HG02763 (cell line): Measurements from ENCODE around the gene PPDPF.
"Not testable (repeated sequence)": the region's sequence is repeated elsewhere in the genome, so short reads cannot be mapped to it uniquely, and the experiment has no call there.

Experiments
- ATAC-seq: cut with Tn5 transposase; IDR thresholded peaks from one replicate; pipeline ENCODE4 v1.9.1; 2021; ENCODE audit warnings: mild to moderate bottlenecking, moderate library complexity; ENCODE audit not compliant: unreplicated experiment

The PPDPF gene, protein sequence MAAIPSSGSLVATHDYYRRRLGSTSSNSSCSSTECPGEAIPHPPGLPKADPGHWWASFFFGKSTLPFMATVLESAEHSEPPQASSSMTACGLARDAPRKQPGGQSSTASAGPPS

DNA sequence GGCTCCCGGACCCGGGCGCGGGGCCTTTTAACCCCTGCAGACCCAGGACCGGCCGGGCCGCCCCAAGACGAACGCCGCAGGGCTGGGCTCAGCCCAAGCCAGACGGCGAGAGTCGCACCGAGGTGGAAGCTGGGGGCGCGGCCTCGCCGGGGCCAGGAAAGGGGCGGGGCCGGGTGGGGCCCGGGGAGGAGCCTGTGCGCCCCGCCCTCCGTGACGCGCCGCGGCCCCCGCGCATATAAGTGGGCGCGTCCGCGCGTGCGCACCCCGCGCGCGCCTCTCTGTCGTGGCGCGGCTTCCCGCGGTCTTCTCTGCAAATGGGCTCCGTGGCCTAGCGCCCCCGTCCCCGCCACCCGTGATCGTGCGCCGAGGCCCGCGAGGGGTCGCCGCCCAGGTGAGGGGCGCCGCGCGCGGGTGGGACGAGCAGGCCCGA lies at the start of gene PPDPF:
Gene PPDPF, plus strand, starts transcription at position 262 of the 430 bp plus-strand sequence. CDS start 544 bp downstream, outside the sequence.
- peak; percentile 74 for ATAC-seq

DNA sequence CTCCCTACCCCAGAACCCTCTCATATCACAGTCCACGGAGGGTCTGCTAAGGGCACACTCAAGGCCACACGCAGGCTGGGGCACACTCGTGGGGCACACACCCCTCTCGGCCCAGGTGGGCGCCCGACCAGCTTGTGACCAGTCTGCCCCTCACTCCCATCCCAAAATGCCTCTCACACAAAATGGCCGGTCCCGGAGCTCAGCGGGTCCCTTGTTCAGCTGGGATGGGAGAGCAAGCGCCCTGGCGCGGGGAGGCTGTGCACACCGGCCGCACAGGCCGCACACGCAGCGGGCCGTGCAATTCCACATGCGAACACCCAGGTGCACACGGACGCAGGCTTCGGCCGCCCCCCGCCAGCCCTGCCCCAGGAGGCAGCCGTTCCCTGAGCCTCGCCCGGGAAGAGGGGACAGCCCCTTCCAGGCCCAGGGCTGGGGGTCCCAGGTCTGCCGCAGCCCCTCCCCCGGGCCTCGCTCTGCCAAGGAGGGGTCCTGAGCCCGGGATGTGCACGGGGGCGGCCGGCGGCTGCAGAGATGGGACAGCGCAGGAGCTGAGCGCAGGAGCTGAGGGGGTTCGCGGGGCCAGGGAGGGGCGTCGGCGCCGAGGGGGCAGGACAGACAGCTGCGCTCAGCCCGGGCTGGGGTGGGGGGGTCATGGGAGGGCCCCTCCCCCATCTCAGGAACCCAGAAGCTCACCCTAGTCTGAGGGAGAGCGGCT lies 49.4 kb upstream of the PPDPF start:
- no peak for ATAC-seq

DNA sequence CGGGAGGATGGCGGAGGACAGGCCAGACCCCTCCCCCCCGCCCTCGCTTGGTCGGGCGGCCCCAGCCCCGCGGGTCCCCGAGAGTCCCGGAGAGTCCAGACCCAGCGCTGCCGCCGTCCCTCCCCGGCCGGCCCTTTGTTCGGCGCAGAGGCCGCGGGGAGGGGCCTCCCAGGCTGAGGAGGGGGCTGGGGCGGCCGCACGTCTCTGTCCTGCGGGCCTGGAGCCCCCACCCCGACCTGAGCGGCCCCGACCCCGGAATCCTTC lies 48.9 kb upstream of the PPDPF start:
- no peak for ATAC-seq

DNA sequence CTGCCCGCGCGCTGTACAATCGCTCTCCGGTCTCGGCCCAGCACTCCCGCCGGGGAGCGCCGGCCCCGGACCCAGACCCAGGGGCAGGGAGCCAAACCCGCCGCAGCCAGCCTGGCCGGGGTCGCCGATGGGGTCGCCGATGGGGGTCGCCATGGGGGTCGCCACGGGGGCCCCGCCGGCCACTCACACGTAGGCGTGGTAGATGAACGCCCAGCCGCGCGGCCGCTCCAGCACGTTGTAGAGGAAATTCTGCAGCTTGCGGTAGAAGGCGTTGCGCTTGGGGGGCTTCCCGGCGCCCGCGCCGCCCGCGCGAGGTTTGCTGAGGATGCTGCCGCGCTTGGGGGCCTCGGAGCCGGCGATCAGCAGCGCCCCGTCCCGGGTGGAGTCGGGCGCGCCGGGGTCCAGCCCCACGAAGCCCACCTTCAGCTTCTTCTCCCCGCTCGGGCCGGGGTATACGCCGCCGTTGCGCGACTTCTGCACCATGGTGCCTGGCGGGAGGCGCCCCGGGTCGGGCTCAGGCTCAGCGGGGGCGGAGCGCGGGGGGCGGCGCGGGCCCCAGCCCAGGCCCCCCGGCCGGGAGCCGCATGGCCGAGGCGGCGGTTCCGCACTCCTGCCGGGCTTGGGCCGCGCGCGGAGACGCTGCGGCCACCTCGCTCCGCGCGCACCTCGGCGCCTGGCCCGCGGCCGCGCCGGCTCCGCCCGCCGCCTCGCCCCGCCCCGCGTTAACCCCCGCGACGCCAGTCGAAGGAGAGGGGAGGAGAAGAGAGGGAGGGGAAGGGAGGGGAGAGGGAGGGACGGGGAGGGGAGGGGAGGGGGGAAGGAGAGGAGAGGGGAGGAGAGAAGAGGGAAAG lies 48.4 kb upstream of the PPDPF start, which contains the start of gene KCNQ2:
Gene KCNQ2, minus strand, starts transcription at position 675 of the 851 bp plus-strand sequence. Its CDS starts 192 bp downstream, at position 483.
- no peak for ATAC-seq

DNA sequence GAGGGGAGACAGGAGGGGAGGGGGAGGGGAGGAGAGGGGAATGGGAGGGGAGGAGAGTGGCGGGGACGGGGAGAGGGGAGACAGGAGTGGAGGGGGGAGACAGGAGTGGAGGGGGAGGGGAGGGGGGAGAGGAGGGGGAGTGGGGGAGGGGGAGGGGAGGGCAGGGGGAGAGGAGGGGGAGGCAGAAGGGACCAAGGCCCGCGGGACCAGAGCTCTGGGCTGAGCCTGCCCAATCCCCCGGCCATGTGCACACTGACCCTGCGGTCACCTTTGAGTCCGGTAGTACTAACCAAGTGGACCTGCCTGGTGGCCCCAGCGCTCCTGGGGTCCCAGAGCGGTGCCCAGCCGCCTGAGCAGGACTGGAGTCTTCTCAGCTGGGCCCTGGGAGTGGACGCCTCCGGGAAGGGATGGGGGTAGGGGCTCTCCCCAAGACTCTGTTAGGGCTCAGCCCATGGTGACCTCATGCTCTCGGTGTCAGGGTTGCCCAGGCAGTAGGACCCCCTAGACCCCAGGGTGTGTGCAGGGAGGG lies 47.6 kb upstream of the PPDPF start:
- no peak for ATAC-seq

DNA sequence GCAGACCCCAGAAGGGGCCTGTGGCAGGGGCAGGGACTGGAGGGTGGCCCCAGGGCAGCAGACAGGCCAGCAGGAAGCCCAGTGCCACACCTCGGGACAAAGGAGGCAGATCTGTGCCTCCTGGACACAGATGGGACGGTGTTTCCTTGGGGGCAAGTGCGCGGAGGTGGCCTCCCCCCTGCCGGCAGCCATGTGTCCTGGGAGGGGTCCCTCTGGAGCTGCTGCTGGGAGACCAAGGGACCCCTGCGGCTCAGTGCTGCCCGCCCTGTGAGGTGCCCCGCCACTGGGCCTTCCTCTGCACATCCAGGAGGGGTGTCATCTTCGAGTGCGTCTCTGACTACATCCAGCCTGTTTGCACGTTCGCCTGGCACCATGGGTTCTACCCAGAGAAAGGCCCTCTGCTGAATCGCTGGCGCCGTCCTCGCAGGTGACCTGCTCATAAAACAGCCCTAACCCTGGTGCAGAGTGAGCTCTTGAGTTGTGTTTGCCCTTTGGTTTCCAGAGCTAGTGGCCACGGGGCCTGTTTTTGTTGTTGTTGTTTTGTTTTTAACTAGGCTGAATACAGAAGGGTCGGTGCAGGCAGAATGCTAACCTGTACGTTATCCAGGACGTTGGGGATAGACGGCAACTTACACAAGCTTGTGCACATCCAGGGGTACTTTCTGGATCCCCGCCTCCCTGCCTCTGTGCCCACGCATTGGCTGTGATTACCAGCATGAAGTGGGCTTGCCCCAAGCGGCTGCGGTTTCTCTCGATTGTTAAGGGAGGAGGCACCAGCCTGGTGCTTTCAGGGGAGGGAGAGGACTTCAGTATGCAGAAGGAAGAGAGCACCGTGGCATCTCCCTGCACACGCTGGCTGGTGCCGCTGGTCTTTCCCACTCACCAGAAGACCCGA lies 46.8 kb upstream of the PPDPF start:
- no peak for ATAC-seq

DNA sequence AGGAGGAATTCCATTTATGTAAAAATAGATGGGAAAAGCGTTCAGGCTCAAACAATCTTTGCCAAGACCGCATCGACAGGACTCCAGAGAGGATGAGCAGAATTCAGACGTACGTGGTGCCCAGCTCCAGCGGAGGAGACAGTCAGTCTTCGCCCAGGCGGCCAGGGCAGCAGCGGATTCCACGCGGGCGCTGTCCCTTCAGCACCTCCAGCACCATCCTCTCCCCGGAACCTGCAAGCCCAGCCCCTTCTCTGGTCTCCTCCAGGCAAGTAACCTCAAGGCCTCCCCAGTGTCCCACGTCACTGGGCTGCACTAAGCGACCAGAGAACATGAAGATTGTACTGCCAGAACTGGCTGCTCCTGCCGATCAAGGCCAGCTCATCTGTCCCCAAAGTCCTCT lies 45.4 kb upstream of the PPDPF start:
- no peak for ATAC-seq

DNA sequence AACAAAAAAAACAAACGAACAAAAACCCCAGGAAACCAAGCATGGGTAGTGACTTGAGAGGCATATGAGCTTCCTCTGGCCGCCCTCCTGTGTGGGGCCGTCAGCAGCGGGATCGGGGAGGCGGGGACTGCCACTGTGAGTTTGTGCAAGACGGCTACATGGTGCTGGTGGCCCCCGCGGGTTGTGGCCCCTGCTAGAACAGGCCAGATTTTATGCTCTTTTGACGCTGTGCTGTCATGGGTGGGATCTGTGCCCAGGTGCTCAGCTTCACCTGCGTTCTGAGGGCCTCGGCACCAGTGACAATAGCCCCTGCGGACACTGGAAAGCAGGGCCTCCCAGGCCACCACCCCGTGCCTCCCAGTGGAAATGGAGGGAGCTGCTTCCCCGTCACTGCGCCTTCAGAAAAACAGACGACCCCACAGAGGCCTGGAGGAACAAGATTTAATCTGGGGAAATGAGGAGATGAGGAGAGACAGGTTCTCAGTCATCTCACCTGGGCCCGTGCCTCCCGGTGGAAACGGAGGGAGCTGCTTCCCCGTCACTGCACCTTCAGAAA lies 43.4 kb upstream of the PPDPF start:
- ATAC-seq: no peak

DNA sequence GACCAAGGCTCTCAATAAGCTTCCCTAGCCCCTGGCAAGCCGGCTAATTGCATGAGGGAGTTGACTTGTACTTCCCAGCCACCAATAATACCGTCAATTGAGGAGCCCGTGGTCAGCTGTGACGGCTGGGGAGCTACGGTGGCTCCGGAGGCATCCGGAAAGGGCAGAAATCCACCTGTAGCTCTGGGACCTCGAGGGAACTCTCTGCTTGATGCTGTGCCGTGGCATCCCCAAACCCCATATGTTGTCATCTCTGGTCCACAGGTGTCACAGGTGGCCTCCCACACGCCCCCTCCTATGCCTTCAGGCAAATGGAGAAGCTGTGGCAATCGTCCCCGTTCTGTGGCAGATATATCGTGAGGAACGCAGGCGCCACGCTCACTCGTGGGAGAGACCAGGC lies 42.6 kb upstream of the PPDPF start:
- ATAC-seq: no peak

DNA sequence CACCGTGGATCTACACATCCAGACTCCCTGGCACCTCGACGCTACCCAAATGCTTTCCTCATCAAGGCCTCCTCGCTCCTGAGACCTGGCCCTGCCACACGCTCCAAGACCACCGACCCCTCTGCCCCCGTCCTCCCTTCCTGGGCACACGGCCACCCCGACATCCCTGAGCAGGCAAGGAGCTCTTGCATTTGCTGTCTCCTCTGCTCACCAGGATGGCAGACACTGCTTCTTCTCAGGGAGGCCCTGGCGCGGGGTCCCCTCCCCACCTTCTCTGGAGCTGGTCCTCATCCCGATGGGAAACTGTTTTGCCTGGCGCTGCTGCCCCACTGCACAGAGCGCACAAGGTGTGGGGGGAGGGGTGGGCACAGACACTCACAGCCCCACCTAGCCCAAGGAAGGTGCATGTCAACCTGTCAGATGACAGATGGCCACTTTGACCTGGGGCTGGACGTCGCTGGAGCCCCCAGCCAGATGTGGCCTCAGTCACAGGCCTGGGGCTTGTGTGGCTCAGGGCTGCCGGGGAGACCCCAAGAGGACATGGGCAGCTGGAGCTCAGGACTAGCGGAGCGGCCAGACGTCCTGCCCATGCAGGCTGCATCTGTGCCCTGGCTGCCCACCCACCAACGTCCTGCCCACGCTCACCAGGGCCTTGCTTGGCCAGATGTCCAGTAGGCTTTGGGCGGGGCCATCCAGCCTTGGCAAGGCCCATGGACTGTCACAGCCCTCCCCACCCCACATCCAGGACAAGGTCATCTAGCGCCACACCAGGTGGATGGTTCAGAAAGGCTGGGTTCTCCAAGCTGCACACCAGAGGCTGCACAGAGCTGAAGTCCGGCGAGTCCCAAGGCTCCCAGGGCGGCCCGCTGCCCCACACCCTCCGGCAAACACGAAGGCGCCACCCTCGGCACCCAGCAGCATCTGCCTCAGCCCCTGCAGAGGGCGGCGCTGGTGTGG lies 41.9 kb upstream of the PPDPF start:
- no peak for ATAC-seq

DNA sequence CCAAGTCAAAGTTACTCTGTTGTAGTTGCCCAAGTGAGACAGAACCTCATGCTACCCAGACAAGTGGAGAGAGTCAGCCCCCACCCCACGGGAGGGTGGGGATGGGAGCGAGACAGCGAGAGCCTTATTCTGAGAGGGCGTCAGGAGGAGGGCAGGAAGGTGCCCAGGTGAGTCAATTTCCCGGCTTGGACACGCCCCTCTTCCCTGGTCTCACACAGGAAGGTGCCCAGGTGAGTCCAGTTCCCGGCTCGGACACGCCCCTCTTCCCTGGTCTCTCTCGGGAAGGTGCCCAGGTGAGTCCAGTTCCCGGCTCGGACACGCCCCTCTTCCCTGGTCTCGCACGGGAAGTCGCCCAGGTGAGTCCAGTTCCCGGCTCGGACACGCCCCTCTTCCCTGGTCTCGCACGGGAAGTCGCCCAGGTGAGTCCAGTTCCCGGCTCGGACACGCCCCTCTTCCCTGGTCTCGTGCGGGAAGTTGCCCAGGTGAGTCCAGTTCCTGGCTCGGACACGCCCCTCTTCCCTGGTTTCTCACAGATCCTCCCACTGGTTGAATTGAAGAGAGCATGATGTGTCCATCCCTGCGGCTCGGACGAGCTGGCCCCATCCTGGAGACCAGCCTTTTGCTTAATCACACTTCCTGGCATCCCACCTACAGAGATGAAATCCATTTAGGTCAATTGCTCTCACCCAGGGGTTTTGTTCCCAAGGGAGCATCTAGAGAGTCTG lies 40.7 kb upstream of the PPDPF start:
- not testable (repeated sequence) for ATAC-seq

DNA sequence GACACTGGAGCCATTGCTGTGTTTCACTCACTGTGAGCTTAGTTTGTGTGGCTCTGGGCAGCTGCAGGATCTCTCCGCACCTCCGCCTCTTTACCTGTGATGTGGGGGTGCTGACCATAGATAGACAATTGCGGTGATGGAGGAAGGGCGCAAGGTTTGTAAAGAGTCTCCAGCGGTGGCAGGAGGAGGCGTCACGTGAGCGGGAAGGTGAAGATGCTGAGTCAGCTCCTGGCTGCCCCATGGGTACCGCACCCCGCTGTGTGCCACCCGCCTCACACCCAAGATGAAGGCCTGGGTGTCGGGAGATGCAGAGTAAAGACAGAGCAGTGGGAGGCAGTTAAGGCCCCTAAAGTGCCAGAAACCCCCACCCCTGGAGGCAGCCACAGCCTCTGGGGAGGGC lies 39.1 kb upstream of the PPDPF start:
- ATAC-seq: no peak

DNA sequence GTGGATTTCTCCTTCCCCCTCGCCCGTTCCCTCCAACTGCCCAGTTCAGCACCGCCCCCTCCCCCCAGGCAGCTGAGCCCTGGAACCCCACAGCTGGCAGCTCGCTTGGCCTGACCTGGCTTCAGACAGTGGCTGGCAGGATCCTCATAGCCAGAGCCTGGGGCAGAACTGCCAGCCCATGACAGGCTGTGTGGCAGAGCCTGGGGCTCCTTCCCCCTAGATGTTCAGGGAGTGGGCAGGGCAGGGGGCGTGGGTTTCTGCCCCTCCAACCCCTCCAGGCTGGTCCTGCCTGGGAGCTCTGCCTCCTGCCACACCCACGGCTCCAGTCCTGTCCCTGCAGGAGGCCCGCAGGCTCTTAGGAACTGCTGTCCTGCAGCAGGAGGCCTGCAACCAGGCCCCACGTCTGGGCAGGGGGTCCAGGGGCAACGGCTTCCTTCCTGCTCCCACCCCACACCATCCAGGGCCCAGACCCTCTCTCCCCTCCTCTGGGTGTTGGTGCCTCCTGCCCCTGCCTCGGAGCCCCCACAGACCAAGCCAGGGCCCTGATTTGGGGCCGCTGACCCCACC lies 38.5 kb upstream of the PPDPF start:
- no peak for ATAC-seq

DNA sequence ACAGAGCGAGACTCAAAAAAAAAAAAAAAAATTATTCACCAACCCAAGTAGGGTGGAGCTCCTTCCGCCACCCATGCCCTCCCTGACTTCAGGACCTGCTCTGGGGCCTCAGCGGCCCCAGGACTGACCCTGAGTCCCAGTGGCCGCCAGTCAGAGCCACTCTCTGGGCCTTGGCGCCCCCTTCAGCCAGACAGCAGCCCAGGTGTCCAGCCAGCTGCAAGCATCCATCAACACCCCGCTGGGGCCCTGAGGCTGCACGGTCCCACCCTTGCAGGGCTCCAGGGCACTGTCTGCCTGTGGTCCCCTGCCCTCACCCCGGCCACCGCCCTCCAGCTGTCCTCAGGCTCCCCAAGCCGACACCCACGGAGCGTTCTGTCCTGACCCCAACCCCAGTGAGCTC lies 36.7 kb upstream of the PPDPF start:
- ATAC-seq: no peak

DNA sequence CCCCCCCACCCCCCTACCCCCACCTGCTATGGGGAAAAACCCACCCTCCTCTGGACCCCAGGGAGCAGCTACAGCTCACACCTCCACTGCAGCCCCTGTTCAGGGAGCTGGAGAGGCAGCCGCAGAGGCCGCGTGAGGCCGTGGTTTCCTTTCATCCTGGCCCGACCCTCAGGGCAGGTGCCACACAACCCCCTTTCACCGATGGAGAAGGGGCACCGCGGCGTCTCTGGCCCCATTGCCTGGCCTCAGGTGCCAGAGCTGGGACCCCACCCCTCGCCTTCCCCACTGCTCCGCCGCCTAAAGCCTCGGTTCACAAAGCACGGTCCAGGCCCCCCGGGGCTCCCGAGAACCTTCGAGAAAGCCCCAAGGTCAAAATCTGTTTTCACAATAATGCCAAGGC lies 36.3 kb upstream of the PPDPF start:
- ATAC-seq: no peak

DNA sequence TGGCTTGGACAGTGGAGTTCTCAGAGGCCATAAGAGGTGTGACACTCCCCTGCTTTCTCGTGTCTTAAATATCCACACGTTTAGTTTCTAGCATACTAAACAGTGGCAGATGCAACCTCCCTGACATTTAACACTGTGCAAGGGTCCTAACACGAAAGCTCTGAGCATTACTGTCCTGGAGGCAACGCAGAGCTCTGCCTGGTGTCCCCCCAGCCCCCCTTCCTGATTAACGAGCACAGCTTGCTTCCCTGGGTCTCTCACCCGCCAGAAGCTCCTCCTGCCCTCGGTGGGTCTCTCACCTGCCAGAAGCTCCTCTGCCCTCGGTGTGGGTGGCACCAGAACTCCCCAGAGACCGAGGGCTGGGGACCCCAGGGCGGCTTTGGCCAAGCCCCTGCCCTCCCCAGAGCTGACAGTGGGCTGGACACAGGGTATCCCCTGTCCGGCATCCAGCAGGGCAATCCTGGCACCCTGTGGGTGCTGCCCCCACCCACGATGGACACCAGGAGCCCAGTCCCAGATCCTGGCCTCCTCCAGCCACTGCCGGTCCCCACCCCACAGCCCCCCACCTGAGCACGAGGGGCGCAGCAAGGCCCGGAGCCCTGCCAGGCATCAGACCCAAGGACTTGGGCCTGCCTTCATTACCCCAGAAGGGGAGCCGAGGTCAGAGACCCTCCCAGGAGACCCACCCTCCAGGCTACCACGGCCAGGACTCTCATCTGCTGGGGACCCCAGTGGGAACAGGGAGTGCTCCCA lies 35.7 kb upstream of the PPDPF start:
- ATAC-seq: no peak

DNA sequence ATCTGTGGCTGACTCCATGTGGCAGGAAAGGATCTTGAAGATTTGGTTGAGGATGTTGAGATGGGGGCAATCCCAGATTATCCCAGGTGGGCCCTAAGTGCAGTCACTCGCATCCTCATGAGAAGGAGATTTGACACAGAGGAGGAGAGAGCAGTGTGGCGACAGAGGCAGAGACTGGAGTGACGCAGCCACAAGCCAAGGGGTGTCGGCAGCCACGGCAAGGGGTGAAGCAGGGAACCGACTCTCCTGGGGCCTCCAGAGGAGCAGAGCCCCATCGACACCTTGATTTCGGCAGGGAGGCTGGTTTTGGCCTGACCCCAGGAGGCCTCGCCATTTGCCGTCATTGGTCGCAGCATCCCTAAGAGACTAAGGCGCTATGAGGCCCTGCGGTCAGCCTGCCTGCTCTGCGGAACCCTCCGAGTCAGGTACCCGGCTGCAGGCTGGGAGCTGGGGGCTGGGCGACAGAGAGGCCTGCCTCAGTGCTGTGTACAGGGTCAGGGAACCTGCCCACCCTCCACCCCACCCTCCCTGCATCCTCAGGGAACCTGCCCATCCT lies 34.2 kb upstream of the PPDPF start:
- ATAC-seq: no peak
